OCI-LY1 (cell line): Measurements from ENCODE around the gene CCR2.

ENCODE experiments used
- EZH2 ChIP-seq: fragments of 200-600 bp; sonication (generic), shearing (Covaris generic); IDR thresholded peaks from 2 replicates; pipeline ENCODE4 v1.8.0; 2017; ENCODE audit warnings: borderline replicate concordance, mixed run types, mild to moderate bottlenecking, antibody characterized with exemption, low read length, moderate library complexity, mixed read lengths
- TF ChIP-seq, protein P1 (sequence below): fragments of 200-600 bp; sonication (generic), shearing (Covaris generic); IDR thresholded peaks from 2 replicates; pipeline ENCODE4 v1.5.1; 2017; ENCODE audit warnings: mild to moderate bottlenecking, antibody characterized with exemption, low read length, moderate library complexity, mixed read lengths

DNA sequence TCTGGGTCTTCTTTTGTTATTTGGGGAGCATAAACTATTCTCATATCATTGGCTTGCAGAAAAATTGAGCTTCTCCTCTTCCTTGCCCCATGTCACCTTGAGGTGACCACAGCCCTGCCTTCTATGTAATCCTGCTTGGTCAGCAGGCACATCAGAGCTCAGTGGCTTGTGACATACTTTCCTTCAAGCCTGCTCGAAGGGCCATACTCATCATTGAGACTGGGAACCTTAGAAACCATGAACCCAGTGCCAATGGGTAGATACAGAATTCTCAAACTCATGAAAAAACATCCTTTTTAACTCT, 3.7 kb upstream of the CCR2 start:
- TF ChIP-seq, protein P1, sequence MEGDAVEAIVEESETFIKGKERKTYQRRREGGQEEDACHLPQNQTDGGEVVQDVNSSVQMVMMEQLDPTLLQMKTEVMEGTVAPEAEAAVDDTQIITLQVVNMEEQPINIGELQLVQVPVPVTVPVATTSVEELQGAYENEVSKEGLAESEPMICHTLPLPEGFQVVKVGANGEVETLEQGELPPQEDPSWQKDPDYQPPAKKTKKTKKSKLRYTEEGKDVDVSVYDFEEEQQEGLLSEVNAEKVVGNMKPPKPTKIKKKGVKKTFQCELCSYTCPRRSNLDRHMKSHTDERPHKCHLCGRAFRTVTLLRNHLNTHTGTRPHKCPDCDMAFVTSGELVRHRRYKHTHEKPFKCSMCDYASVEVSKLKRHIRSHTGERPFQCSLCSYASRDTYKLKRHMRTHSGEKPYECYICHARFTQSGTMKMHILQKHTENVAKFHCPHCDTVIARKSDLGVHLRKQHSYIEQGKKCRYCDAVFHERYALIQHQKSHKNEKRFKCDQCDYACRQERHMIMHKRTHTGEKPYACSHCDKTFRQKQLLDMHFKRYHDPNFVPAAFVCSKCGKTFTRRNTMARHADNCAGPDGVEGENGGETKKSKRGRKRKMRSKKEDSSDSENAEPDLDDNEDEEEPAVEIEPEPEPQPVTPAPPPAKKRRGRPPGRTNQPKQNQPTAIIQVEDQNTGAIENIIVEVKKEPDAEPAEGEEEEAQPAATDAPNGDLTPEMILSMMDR, result no peak
- no peak for TF ChIP-seq EZH2
